Peyer's patch (tissue), 4 donors: ENCODE measurements around the gene CALHM4.

ENCODE experiments used
- POLR2A ChIP-seq, 2 donors: fragments of 450-650 bp; IDR thresholded peaks; one replicate each; pipeline ENCODE4 v1.5.1; 2017; ENCODE audit warnings: antibody characterized with exemption in 2 of 2, mild to moderate bottlenecking in 2 of 2, moderate library complexity in 2 of 2
- TF ChIP-seq, protein P1 (sequence below), 6 experiments: fragments of 450-650 bp in 4 of 6; fragments of 200-600 bp in 2 of 6; sonication (generic) in 1 of 6; IDR thresholded peaks; one replicate each; pipeline ENCODE4 v1.5.1; 2017 to 2019; ENCODE audit warnings: antibody characterized with exemption in 6 of 6, mild to moderate bottlenecking in 3 of 6, moderate library complexity in 1 of 6

- TF ChIP-seq, protein P1, sequence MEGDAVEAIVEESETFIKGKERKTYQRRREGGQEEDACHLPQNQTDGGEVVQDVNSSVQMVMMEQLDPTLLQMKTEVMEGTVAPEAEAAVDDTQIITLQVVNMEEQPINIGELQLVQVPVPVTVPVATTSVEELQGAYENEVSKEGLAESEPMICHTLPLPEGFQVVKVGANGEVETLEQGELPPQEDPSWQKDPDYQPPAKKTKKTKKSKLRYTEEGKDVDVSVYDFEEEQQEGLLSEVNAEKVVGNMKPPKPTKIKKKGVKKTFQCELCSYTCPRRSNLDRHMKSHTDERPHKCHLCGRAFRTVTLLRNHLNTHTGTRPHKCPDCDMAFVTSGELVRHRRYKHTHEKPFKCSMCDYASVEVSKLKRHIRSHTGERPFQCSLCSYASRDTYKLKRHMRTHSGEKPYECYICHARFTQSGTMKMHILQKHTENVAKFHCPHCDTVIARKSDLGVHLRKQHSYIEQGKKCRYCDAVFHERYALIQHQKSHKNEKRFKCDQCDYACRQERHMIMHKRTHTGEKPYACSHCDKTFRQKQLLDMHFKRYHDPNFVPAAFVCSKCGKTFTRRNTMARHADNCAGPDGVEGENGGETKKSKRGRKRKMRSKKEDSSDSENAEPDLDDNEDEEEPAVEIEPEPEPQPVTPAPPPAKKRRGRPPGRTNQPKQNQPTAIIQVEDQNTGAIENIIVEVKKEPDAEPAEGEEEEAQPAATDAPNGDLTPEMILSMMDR (IDR thresholded peaks at IDR 0.05), result no peak
- no peak for TF ChIP-seq POLR2A (IDR thresholded peaks at IDR 0.05)
Measured at GRCh38 chr6:116578335-116578734, 24.8 kb downstream of the CALHM4 start.
